GM12878 (cell line): ENCODE data around the gene KDM1B. TPM values are rescaled to one million over a fixed set of nuclear protein-coding genes. Genes with fewer than 3 reads are reported as not detected.

Experiments used
- ATF7 ChIP-seq: fragments of 450-650 bp; IDR thresholded peaks from 2 replicates; pipeline ENCODE4 v1.6.1; 2016; ENCODE audit warnings: low read depth, mild to moderate bottlenecking
- BCLAF1 ChIP-seq: fragments of 450-650 bp; IDR thresholded peaks from 2 replicates; pipeline ENCODE4 v1.6.1; 2017; ENCODE audit warnings: antibody characterized with exemption, mild to moderate bottlenecking, moderate library complexity
- CBFB ChIP-seq: IDR thresholded peaks from 2 replicates; pipeline ENCODE4 v1.6.1; 2016; ENCODE audit warnings: antibody characterized with exemption, low read depth
- CBX3 ChIP-seq: fragments of 200-600 bp; sonication (generic); IDR thresholded peaks from 2 replicates; pipeline ENCODE4 v1.6.1; 2016; ENCODE audit warnings: low read depth, borderline replicate concordance
- CBX5 ChIP-seq: sonication (generic); IDR thresholded peaks from 2 replicates; pipeline ENCODE4 v1.6.1; 2016; ENCODE audit warnings: low read depth, moderate library complexity, mild to moderate bottlenecking, inconsistent platforms
- CEBPB ChIP-seq, 2 experiments: fragments of 150-350 bp in 1 of 2; IDR thresholded peaks; 2 replicates each; pipeline ENCODE4 v1.6.1; 2012 to 2014; ENCODE audit warnings: low read depth in 2 of 2, low read length in 2 of 2, borderline replicate concordance in 1 of 2, inconsistent platforms in 1 of 2
- CHD4 ChIP-seq: fragments of 200-600 bp; sonication (generic); IDR thresholded peaks from 2 replicates; pipeline ENCODE4 v1.6.1; 2016; ENCODE audit warnings: mild to moderate bottlenecking
- FOXM1 ChIP-seq: IDR thresholded peaks from 2 replicates; pipeline ENCODE4 v1.6.1; 2012; ENCODE audit warnings: low read depth, mild to moderate bottlenecking, inconsistent platforms, low read length, moderate library complexity
- GABPA ChIP-seq: IDR thresholded peaks from 2 replicates; pipeline ENCODE4 v1.6.1; 2014; ENCODE audit warnings: antibody characterized with exemption, low read depth, mild to moderate bottlenecking, inconsistent platforms
- MEF2B ChIP-seq: fragments of 450-650 bp; IDR thresholded peaks from 2 replicates; pipeline ENCODE4 v1.6.1; 2018; ENCODE audit warnings: mild to moderate bottlenecking, moderate library complexity; ENCODE audit not compliant: partially characterized antibody, poor library complexity, severe bottlenecking
- MTA3 ChIP-seq: IDR thresholded peaks from 2 replicates; pipeline ENCODE4 v1.6.1; 2012; ENCODE audit warnings: low read length, inconsistent platforms, borderline replicate concordance
- MXI1 ChIP-seq: fragments of 150-350 bp; IDR thresholded peaks from 2 replicates; pipeline ENCODE4 v1.6.1; 2011; ENCODE audit warnings: low read depth, mild to moderate bottlenecking, inconsistent platforms, low read length, improper control_type of control experiment
- NFYB ChIP-seq: IDR thresholded peaks from 2 replicates; pipeline ENCODE4 v1.6.1; 2011; ENCODE audit warnings: low read depth, mild to moderate bottlenecking, low read length, improper control_type of control experiment, moderate library complexity; ENCODE audit not compliant: insufficient read depth
- SIN3A ChIP-seq: IDR thresholded peaks from 2 replicates; pipeline ENCODE4 v1.6.1; 2012; ENCODE audit warnings: low read depth, low read length, improper control_type of control experiment
- SMAD5 ChIP-seq: IDR thresholded peaks from 2 replicates; pipeline ENCODE4 v1.6.1; 2016; ENCODE audit warnings: antibody characterized with exemption, low read depth
- SP1 ChIP-seq: IDR thresholded peaks from one replicate; pipeline ENCODE4 v1.6.1; 2011; ENCODE audit warnings: low read depth, low read length
- SRF ChIP-seq, 2 experiments: IDR thresholded peaks; 2 replicates each; pipeline ENCODE4 v1.6.1; 2011; ENCODE audit warnings: low read depth in 2 of 2, low read length in 2 of 2, mild to moderate bottlenecking in 1 of 2, moderate library complexity in 1 of 2
- STAT1 ChIP-seq: fragments of 450-650 bp; conservative IDR thresholded peaks from 2 replicates; pipeline ENCODE4 v1.6.1; 2014; ENCODE audit warnings: antibody characterized with exemption, mild to moderate bottlenecking
- TARDBP ChIP-seq: IDR thresholded peaks from 2 replicates; pipeline ENCODE4 v1.6.1; 2016; ENCODE audit warnings: borderline replicate concordance
- YY1 ChIP-seq: IDR thresholded peaks from 2 replicates; pipeline ENCODE4 v1.6.1; 2011; ENCODE audit warnings: low read depth, mild to moderate bottlenecking, low read length
- ZZZ3 ChIP-seq: IDR thresholded peaks from 2 replicates; pipeline ENCODE4 v1.6.1; 2011; ENCODE audit warnings: low read depth; ENCODE audit not compliant: control insufficient read depth, insufficient read length
- polyA plus RNA-seq, 11 experiments: library from polyadenylated mRNA; depleted of rRNA in 4 of 11; unstranded in 6 of 11; stranded (reverse) in 5 of 11; fragments of >200 nt; fragmentation: Nextera tagmentation in 4 of 11; fragmentation: Illumina TruSeq in 1 of 11; extraction: Ambion mirVana in 4 of 11; extraction: Trizol in 1 of 11; gene quantifications; 1 replicate in 1 of 11; 2 replicates in 10 of 11; pipeline versions ENCODE4 v1.2.1 to v1.2.3, GENCODE V29; 2011 to 2016; ENCODE audit warnings: inconsistent platforms in 2 of 11, missing spikeins in 2 of 11, low read depth in 1 of 11
- total RNA-seq, 4 experiments: library from RNA; depleted of rRNA in 3 of 4; stranded (reverse); fragments of >200 nt in 3 of 4; fragmentation: Illumina TruSeq in 1 of 4; extraction: Trizol in 1 of 4; gene quantifications; 2 replicates each; pipeline versions ENCODE4 v1.2.1 to v1.2.3, GENCODE V29; 2013 to 2021
- TF ChIP-seq, protein P1 (sequence below): fragments of 450-650 bp; IDR thresholded peaks from 2 replicates; pipeline ENCODE4 v1.6.1; 2017; ENCODE audit warnings: borderline replicate concordance
- TF ChIP-seq, protein P2 (sequence below): fragments of 450-650 bp; IDR thresholded peaks from 2 replicates; pipeline ENCODE4 v1.6.1; 2017; ENCODE audit warnings: mild to moderate bottlenecking, low read depth, inconsistent platforms; ENCODE audit not compliant: poor library complexity, severe bottlenecking
- TF ChIP-seq, protein P3 (sequence below): IDR thresholded peaks from 2 replicates; pipeline ENCODE4 v1.6.1; 2012; ENCODE audit warnings: low read depth, low read length, improper control_type of control experiment

KDM1B gene
- total and polyA plus RNA-seq, 10 of the 15 experiments (the other 5 are each of a cell fraction or from before 2014, with no cell fraction given), result 1.7 to 22.5 (median 13.9) TPM

GRCh38 chr6:18260448-18261106 lies 105.4 kb downstream of the KDM1B start (continued):
- TF ChIP-seq MXI1 (no peak), ATF7 (peak; percentile 70), YY1 (no peak), CBFB (peak; percentile 36; the same call in 1 of the 2 replicates), TARDBP (no peak), CBX5 (0 out of 2 replicates have a peak, but pooled peaks have one; percentile 24), SIN3A (no peak), SMAD5 (peak; percentile 63; the same call in 1 of the 2 replicates), SRF (IDR thresholded peaks at IDR 0.05; ENCODE audit: low read depth in 2 of 2, low read length in 2 of 2) (peak in 1 of 2 experiments; percentile 77; a peak in 1 of 4 replicates), CHD4 (no peak), MEF2B (peak; percentile 78), SP1 (no peak), FOXM1 (peak; percentile 85), CBX3 (no peak), NFYB (no peak), ZZZ3 (no peak), CEBPB (IDR thresholded peaks at IDR 0.05; ENCODE audit: borderline replicate concordance in 1 of 2, low read depth in 2 of 2, low read length in 2 of 2) (peak in 1 of 2 experiments; percentile 88; a peak in 1 of 4 replicates), GABPA (0 out of 2 replicates have a peak, but pooled peaks have one; percentile 35), BCLAF1 (no peak), STAT1 (no peak), MTA3 (peak; percentile 82; the same call in 1 of the 2 replicates)
- TF ChIP-seq, protein P1, sequence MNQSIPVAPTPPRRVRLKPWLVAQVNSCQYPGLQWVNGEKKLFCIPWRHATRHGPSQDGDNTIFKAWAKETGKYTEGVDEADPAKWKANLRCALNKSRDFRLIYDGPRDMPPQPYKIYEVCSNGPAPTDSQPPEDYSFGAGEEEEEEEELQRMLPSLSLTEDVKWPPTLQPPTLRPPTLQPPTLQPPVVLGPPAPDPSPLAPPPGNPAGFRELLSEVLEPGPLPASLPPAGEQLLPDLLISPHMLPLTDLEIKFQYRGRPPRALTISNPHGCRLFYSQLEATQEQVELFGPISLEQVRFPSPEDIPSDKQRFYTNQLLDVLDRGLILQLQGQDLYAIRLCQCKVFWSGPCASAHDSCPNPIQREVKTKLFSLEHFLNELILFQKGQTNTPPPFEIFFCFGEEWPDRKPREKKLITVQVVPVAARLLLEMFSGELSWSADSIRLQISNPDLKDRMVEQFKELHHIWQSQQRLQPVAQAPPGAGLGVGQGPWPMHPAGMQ, result no peak
- TF ChIP-seq, protein P2, sequence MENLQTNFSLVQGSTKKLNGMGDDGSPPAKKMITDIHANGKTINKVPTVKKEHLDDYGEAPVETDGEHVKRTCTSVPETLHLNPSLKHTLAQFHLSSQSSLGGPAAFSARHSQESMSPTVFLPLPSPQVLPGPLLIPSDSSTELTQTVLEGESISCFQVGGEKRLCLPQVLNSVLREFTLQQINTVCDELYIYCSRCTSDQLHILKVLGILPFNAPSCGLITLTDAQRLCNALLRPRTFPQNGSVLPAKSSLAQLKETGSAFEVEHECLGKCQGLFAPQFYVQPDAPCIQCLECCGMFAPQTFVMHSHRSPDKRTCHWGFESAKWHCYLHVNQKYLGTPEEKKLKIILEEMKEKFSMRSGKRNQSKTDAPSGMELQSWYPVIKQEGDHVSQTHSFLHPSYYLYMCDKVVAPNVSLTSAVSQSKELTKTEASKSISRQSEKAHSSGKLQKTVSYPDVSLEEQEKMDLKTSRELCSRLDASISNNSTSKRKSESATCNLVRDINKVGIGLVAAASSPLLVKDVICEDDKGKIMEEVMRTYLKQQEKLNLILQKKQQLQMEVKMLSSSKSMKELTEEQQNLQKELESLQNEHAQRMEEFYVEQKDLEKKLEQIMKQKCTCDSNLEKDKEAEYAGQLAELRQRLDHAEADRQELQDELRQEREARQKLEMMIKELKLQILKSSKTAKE, result peak; percentile 73
- TF ChIP-seq, protein P3, sequence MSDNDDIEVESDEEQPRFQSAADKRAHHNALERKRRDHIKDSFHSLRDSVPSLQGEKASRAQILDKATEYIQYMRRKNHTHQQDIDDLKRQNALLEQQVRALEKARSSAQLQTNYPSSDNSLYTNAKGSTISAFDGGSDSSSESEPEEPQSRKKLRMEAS, result no peak
